GM10266 (cell line): ENCODE data around the gene DISP2.

Experiments
- DNase-seq: peaks from one replicate; pipeline ENCODE4 v3.0.0; 2012; ENCODE audit errors: extremely low spot score
- CTCF ChIP-seq: IDR thresholded peaks from 2 replicates; pipeline ENCODE4 v1.5.1; 2012; ENCODE audit warnings: mild to moderate bottlenecking, low read depth; ENCODE audit not compliant: control insufficient read depth, insufficient read depth; ENCODE audit errors: missing control alignments

The DISP2 gene

DNA sequence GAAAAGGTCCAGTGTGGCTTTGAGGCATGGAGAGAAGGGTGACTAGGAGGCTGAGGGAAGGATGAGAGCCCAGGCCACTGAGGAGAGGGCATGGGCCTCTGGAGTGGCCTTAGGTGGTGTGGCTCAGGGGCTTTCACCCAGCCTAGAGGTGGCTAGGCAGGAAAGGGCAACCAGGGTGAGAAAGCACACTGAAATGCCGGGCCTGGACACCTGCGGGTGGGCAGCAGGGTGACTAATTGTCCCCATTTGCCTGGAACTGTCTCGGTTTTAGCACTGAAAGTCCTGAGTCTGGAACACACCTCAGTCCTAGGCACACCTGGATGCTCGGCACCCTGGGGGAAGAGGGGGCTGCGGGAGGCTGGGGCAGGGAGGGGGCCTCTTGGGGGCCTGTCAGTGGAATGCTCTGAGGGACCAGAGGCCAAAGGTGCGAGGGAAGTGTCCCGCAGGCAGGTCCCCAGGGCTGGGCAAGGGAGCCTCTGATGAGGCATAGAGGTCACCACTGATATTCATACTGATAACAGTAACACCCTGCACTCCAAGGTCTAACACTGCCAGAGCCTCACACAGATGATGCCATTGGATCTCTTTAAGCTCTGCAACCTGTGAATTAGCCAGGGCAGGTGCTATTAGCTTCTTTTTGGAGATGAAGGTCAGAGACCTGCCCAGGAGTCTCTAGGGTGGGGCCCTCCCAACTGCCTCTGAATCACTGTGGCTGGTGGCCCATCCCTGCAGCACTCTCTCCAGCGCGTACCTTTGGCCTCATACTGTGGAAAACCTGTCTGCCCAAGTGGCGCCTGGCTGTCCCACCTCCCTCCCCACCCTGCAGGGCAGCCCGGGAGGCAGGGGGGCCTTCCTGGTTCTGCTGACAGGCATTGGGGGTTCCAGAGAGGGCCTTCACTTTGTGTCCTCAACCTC, 10.2 kb upstream of the DISP2 start:
- TF ChIP-seq CTCF: no peak
- DNase-seq: no peak

DNA sequence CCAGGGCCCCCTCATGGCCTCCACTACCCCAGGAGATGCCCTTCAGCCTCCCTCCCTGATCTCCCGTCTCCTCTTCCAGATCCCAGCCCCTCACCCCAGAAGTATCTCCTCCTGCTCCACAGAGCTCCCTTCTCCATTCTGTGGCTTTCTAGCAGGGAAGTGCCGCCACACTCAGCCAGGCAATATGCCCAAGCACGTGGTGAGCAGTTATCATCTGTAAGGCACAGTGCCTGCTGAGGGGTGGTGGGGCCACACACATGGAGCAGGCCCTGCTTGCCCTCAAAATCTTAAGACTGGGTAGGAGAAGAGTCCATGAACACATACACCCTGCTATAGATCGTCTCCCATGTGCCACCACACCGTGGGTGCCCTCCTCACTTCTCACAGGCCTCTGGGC, 9.5 kb upstream of the DISP2 start:
- TF ChIP-seq CTCF: no peak
- no peak for DNase-seq

DNA sequence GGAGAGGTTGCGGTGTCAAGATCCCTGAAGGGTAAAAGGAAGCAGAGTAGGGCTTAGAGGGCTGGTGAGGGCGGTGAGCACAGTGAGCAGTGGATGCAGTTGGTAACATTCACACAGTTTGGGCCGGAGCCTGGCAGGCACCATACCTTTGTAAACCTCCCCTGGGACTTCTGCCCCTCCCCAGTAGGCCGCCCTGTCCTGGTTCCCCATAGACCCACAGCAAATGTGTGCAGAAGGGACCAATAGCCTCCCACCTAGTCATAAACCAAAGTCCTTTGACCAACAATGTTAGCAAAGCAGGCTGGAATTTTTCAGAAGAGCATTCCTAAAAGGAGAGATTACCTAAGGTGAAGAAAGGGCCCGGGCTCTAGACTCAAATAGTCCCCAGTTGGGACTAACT, 8.9 kb upstream of the DISP2 start:
- no peak for TF ChIP-seq CTCF
- no peak for DNase-seq

DNA sequence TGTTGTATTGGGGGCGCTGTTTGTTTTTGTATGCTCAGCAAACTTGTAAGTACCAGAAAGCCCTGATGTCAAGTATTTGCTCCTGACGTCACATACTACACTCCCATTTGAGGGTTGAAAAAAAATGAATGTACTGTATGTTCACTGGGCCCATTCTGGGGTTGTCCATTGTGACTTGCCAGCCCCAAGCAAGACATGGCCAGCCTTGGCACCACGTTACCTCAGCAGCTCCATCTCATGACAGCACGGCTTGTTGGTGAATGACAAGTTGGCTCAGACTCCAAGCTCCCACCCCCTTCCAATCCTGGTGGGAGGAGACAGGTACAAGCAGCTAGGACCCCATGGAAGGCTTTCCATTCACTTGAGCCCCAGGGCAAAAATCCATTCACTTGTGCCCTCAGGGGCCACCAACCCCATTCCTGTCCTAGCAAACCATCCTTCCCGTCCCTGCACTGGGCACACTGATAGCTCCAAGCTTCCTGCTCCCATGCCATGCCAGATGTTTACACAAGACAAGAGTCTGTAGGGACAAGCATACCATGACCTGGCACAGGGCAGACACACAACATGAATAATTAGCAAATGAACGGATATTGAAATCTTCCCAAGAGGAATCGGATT, 5.6 kb upstream of the DISP2 start:
- no peak for DNase-seq
- no peak for TF ChIP-seq CTCF

DNA sequence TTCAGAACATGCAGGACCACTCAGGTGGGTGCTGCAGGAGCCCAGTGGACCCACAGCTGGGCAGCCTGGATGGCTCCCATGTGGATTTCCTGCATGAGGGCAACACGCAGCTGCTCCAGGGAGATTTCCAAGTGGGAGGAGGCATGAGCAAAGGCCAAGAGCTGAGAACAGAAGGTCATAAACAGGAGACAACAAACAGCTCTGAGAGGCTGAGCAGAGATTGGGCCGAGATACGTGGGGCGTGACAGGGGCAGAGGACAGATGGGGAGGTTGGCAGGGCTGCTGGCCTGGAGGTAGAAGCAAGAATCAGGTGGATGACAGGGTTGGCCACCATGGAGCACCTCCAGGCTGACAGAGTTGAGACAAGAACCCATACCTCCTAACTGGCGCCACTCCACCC, 4.3 kb upstream of the DISP2 start:
- no peak for TF ChIP-seq CTCF
- DNase-seq: no peak

DNA sequence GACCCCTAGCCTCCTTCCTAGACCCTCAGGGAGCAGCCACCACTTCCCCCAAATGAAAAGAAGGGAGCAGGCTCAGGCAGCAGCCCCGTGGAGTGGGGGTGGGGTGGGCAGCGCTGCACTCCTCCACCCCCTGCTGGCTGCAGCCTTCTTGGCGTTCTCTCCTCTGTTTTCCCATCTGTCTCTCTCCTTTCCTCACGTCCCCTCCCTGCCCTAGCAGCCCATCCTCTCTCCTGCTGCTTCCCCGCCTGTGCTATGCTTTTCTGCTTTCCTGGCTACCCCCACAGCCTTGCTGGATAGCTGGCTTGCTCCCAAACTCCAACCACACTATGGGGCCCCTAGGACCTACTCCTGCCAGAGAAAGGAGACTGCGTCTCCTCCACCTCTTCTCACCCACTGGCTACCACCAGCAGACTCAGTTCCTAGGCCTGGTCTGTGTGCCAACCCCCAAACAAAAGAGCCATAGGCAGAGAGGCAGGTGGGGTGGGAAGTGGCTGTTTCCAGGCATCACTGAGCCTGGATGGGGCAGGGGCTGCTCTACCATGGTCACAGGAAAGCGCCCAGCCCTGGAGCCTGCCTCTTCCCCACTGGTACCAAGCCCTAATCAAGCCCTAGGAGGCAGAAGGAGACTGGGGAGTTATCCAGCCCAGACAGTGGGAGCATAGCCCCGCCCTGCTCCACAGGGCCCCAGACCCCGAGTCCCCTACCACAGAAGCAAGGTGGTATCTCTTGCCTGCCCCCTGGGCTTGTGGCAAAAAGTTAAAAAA, 3.4 kb upstream of the DISP2 start:
- TF ChIP-seq CTCF: peak; percentile 2

DNA sequence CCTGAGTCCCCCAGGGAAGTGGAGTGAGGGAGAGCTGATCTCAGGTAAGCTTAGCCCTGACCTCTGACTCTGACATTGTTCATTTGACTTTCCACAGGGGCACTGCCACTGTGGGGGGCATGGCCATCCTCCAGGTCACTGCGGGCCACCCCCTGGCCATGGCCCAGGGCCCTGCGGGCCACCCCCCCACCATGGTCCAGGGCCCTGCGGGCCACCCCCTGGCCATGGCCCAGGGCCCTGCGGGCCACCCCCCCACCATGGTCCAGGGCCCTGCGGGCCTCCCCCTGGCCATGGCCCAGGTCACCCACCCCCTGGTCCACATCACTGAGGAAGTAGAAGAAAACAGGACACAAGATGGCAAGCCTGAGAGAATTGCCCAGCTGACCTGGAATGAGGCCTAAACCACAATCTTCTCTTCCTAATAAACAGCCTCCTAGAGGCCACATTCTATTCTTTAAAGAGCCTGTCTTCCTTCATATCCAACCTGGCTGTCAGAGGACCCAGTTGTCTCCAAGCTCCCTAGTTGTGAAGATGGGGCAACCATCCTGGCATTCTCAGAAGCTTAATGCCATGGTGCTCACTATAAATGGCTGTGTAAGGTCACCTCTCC, 1.9 kb upstream of the DISP2 start:
- DNase-seq: no peak
- TF ChIP-seq CTCF: no peak

More for the DNA sequence above, 3.4 kb upstream of the DISP2 start:
- DNase-seq: no peak
